Measurements from ENCODE around the gene RUFY3. TPM values are rescaled to one million over a fixed set of nuclear protein-coding genes. Genes with fewer than 3 reads are reported as not detected.

Gene RUFY3
- total and polyA plus RNA-seq, 2 of the 13 experiments (the other 11 are each of a cell fraction or from before 2014, with no cell fraction given), result 17.9 to 25.3 TPM

DNA sequence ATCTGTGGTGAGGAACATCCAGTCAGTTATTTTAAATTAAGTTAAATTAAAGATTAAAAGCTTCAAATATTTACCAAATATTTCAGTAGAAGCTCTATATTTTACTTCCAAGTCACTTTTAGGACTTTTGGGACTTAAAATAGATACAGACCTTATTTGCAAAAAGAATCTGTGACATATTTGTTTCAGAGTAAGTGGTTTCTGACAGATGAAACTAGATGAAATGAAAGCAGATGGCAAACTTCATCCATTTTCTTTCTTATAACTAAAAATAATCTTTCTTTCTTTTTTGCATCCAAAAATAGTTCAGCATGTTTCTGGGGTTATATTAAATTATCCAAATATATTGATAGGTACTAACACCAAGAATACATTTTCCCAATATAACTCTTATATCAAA is 40.1 kb upstream of the RUFY3 start:
- H3K9me3 ChIP-seq (ENCODE audit: low read length), result no peaks in the 10 kb centered on the region
- DNase-seq (ENCODE audit: low spot score) (no peak), ATAC-seq (no peak), FAIRE-seq (no peak)
- POLR2A ChIA-PET, result no interaction called here
- intact Hi-C loops (cut with micrococcal nuclease; ENCODE audit: unreplicated experiment) (loop anchor here (10.0 kb wide), 1 partner anchor 223 kb away; the partner anchor contains the start of gene MOB1B), in situ Hi-C loops (cut with HindIII; ENCODE audit: extremely low pct_ligation_motif_present, low pct_unique_long_range_greater_than_20kb) (no loop called here)
- H3K27me3 ChIP-seq (ENCODE audit: control insufficient read depth in 1 of 2, insufficient read depth in 2 of 2, low read length in 2 of 2), result no peaks in the 10 kb centered on the region
- H3K9ac ChIP-seq (ENCODE audit: insufficient read depth, low read depth, low read length), result no peak overlapping the region
- H3K36me3 ChIP-seq (replicated peaks in 1 of 2; ENCODE audit: control insufficient read depth in 1 of 2, insufficient read depth in 2 of 2, low read length in 2 of 2), result no peaks in the 10 kb centered on the region
- H4K20me1 ChIP-seq (ENCODE audit: insufficient read depth, low read length), result no peaks in the 10 kb centered on the region
- no peaks in the 10 kb centered on the region for H3K79me2 ChIP-seq (ENCODE audit: insufficient read depth, low read length)
- H2AFZ ChIP-seq (ENCODE audit: low read length), result no peak overlapping the region
- H3K27ac ChIP-seq (ENCODE audit: extremely low read length, insufficient read depth, low read length), result no peak overlapping the region
- no TSS peak for BruUV-seq (replicated peaks)
- CTCF ChIA-PET (ENCODE audit: low intra/inter-chr PET ratio, low total read pairs), result no interaction called here
- no peak overlapping the region for H3K4me2 ChIP-seq (ENCODE audit: low read depth, low read length)
- no peak overlapping the region for H3K4me3 ChIP-seq (replicated peaks in 1 of 3; ENCODE audit: insufficient read depth in 1 of 3, low read depth in 2 of 3, low read length in 3 of 3)
- H3K4me1 ChIP-seq (ENCODE audit: insufficient read depth, low read length), result no peaks in the 10 kb centered on the region
- TF ChIP-seq NFIC (IDR thresholded peaks at IDR 0.05; ENCODE audit: low read length) (no peak), ZBTB21 (CRISPR knock-in tag; IDR thresholded peaks at IDR 0.05) (no peak), MAFG (CRISPR knock-in tag; IDR thresholded peaks at IDR 0.05) (no peak), ZBTB38 (CRISPR knock-in tag; IDR thresholded peaks at IDR 0.05) (no peak), ATF7 (IDR thresholded peaks at IDR 0.05) (no peak), ATF7 (CRISPR knock-in tag; IDR thresholded peaks at IDR 0.05) (no peak), SMYD3 (CRISPR knock-in tag; IDR thresholded peaks at IDR 0.05) (no peak), ZNF282 (IDR thresholded peaks at IDR 0.05; ENCODE audit: partially characterized antibody) (no peak), ZNF713 (CRISPR knock-in tag; IDR thresholded peaks at IDR 0.05) (no peak)
- TF ChIP-seq, protein P1, sequence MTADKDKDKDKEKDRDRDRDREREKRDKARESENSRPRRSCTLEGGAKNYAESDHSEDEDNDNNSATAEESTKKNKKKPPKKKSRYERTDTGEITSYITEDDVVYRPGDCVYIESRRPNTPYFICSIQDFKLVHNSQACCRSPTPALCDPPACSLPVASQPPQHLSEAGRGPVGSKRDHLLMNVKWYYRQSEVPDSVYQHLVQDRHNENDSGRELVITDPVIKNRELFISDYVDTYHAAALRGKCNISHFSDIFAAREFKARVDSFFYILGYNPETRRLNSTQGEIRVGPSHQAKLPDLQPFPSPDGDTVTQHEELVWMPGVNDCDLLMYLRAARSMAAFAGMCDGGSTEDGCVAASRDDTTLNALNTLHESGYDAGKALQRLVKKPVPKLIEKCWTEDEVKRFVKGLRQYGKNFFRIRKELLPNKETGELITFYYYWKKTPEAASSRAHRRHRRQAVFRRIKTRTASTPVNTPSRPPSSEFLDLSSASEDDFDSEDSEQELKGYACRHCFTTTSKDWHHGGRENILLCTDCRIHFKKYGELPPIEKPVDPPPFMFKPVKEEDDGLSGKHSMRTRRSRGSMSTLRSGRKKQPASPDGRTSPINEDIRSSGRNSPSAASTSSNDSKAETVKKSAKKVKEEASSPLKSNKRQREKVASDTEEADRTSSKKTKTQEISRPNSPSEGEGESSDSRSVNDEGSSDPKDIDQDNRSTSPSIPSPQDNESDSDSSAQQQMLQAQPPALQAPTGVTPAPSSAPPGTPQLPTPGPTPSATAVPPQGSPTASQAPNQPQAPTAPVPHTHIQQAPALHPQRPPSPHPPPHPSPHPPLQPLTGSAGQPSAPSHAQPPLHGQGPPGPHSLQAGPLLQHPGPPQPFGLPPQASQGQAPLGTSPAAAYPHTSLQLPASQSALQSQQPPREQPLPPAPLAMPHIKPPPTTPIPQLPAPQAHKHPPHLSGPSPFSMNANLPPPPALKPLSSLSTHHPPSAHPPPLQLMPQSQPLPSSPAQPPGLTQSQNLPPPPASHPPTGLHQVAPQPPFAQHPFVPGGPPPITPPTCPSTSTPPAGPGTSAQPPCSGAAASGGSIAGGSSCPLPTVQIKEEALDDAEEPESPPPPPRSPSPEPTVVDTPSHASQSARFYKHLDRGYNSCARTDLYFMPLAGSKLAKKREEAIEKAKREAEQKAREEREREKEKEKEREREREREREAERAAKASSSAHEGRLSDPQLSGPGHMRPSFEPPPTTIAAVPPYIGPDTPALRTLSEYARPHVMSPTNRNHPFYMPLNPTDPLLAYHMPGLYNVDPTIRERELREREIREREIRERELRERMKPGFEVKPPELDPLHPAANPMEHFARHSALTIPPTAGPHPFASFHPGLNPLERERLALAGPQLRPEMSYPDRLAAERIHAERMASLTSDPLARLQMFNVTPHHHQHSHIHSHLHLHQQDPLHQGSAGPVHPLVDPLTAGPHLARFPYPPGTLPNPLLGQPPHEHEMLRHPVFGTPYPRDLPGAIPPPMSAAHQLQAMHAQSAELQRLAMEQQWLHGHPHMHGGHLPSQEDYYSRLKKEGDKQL (CRISPR knock-in tag; IDR thresholded peaks at IDR 0.05; ENCODE audit: low read depth), result no peak
- TF ChIP-seq, protein P2, sequence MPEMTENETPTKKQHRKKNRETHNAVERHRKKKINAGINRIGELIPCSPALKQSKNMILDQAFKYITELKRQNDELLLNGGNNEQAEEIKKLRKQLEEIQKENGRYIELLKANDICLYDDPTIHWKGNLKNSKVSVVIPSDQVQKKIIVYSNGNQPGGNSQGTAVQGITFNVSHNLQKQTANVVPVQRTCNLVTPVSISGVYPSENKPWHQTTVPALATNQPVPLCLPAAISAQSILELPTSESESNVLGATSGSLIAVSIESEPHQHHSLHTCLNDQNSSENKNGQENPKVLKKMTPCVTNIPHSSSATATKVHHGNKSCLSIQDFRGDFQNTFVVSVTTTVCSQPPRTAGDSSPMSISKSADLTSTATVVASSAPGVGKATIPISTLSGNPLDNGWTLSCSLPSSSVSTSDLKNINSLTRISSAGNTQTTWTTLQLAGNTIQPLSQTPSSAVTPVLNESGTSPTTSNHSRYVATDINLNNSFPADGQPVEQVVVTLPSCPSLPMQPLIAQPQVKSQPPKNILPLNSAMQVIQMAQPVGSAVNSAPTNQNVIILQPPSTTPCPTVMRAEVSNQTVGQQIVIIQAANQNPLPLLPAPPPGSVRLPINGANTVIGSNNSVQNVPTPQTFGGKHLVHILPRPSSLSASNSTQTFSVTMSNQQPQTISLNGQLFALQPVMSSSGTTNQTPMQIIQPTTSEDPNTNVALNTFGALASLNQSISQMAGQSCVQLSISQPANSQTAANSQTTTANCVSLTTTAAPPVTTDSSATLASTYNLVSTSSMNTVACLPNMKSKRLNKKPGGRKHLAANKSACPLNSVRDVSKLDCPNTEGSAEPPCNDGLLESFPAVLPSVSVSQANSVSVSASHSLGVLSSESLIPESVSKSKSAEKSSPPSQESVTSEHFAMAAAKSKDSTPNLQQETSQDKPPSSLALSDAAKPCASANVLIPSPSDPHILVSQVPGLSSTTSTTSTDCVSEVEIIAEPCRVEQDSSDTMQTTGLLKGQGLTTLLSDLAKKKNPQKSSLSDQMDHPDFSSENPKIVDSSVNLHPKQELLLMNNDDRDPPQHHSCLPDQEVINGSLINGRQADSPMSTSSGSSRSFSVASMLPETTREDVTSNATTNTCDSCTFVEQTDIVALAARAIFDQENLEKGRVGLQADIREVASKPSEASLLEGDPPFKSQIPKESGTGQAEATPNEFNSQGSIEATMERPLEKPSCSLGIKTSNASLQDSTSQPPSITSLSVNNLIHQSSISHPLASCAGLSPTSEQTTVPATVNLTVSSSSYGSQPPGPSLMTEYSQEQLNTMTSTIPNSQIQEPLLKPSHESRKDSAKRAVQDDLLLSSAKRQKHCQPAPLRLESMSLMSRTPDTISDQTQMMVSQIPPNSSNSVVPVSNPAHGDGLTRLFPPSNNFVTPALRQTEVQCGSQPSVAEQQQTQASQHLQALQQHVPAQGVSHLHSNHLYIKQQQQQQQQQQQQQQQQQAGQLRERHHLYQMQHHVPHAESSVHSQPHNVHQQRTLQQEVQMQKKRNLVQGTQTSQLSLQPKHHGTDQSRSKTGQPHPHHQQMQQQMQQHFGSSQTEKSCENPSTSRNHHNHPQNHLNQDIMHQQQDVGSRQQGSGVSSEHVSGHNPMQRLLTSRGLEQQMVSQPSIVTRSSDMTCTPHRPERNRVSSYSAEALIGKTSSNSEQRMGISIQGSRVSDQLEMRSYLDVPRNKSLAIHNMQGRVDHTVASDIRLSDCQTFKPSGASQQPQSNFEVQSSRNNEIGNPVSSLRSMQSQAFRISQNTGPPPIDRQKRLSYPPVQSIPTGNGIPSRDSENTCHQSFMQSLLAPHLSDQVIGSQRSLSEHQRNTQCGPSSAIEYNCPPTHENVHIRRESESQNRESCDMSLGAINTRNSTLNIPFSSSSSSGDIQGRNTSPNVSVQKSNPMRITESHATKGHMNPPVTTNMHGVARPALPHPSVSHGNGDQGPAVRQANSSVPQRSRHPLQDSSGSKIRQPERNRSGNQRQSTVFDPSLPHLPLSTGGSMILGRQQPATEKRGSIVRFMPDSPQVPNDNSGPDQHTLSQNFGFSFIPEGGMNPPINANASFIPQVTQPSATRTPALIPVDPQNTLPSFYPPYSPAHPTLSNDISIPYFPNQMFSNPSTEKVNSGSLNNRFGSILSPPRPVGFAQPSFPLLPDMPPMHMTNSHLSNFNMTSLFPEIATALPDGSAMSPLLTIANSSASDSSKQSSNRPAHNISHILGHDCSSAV (CRISPR knock-in tag; IDR thresholded peaks at IDR 0.05; ENCODE audit: borderline replicate concordance), result no peak
- TF ChIP-seq, protein P3, sequence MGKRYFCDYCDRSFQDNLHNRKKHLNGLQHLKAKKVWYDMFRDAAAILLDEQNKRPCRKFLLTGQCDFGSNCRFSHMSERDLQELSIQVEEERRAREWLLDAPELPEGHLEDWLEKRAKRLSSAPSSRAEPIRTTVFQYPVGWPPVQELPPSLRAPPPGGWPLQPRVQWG (CRISPR knock-in tag; IDR thresholded peaks at IDR 0.05; ENCODE audit: borderline replicate concordance, low read depth), result no peak
